SK-N-SH treated with all-trans-retinoic acid at 6 μM for 48 hours (cell line): ENCODE measurements around the gene KLHDC8A.

Source experiments
- ARNTL ChIP-seq: fragments of 450-650 bp; formaldehyde crosslinking; IDR thresholded peaks from 2 replicates; pipeline ENCODE4 v1.5.0; 2020; ENCODE audit warnings: low read depth, mild to moderate bottlenecking, moderate library complexity, borderline replicate concordance
- BACH2 ChIP-seq: fragments of 250-450 bp; sonication (Bioruptor Pico); IDR thresholded peaks from 2 replicates; pipeline ENCODE4 v1.9.0; 2021; ENCODE audit warnings: mild to moderate bottlenecking, borderline replicate concordance
- ESRRG ChIP-seq: fragments of 250-450 bp; sonication (Bioruptor Pico); IDR thresholded peaks from 2 replicates; pipeline ENCODE4 v1.6.1; 2021; ENCODE audit warnings: mild to moderate bottlenecking
- OSR1 ChIP-seq: fragments of 250-450 bp; sonication (Bioruptor Pico); IDR thresholded peaks from 2 replicates; pipeline ENCODE4 v1.8.0; 2022; ENCODE audit warnings: moderate library complexity, mild to moderate bottlenecking, inconsistent platforms
- PPARA ChIP-seq: fragments of 250-450 bp; sonication (Bioruptor Pico); IDR thresholded peaks from 2 replicates; pipeline ENCODE4 v1.5.0; 2020; ENCODE audit warnings: mild to moderate bottlenecking, borderline replicate concordance
- ZFP3 ChIP-seq: fragments of 250-450 bp; sonication (Bioruptor Pico); IDR thresholded peaks from 2 replicates; pipeline ENCODE4 v1.5.0; 2020; ENCODE audit warnings: mild to moderate bottlenecking, moderate library complexity

DNA sequence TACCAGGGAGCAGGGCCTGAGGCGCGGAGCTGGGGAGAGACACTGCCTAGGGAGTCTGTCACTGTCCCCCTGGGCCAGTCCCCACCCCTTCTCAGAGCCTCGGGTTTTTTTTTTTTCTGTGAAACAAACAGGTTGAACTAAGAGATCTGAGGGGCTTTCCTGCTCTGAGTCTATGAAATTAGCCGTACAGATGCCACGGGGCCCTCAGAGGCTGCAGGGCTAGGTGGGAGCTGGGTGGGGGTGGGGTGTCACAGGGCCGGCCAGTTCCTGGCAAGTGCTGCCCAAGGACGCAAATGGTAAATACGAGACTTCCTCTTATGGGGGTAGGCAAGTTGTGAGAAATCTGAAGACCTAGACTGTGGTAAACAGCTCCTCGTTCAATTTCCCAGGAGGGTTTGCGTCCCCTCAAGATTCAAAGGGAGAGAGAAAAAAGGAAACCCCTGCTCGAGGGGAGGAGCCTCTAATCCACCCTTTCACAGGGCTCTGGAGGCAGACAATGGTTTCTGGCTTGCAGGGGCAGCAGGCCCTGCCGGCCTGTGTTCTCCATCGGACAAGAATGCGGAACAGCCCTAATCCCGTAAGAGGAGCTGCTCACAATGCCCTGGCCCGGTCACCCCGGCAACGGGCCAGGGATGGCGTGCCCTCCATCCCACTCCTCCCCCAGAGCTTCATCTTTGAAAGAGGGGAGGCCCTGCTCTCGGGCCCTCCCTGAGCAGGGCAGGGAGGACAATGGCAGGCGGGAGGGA lies 43.0 kb downstream of the KLHDC8A start:
- no peak for TF ChIP-seq ARNTL (CRISPR knock-in tag)
- no peak for TF ChIP-seq PPARA (CRISPR knock-in tag)
- TF ChIP-seq BACH2: no peak
- TF ChIP-seq ESRRG (CRISPR knock-in tag): no peak
- TF ChIP-seq OSR1 (CRISPR knock-in tag): no peak
- no peak for TF ChIP-seq ZFP3 (CRISPR knock-in tag)
